SHP77 (cell line): ENCODE results near the gene FGFRL1.

Source experiments
- DNase-seq, 2 experiments: peaks; one replicate each; lab custom pipeline; 2025; lab: John Stamatoyannopoulos, UW

The FGFRL1 gene

GRCh38 chr4:1006856-1007255, 4.6 kb upstream of the FGFRL1 start:
- DNase-seq, result no peak

GRCh38 chr4:1008840-1009541, 2.4 kb upstream of the FGFRL1 start:
- no peak for DNase-seq

GRCh38 chr4:1009542-1010394, 1.7 kb upstream of the FGFRL1 start:
- no peak for DNase-seq

- DNase-seq, result no peak
These were observed 918 bp upstream of the FGFRL1 start for GRCh38 chr4:1010395-1011021.

GRCh38 chr4:1011666-1012033, 224 bp downstream of the FGFRL1 start:
- no peak for DNase-seq

- no peak for DNase-seq
These were observed 761 bp downstream of the FGFRL1 start for GRCh38 chr4:1012034-1012739.

- DNase-seq, result no peak
These were observed 2.0 kb downstream of the FGFRL1 start for GRCh38 chr4:1013225-1014073.

- no peak for DNase-seq
These were observed 3.1 kb downstream of the FGFRL1 start for GRCh38 chr4:1014291-1015167.

GRCh38 chr4:1015179-1015578, 3.8 kb downstream of the FGFRL1 start:
- DNase-seq, result no peak

GRCh38 chr4:1015746-1016145, 4.3 kb downstream of the FGFRL1 start:
- no peak for DNase-seq

- no peak for DNase-seq
These were observed 5.8 kb downstream of the FGFRL1 start for GRCh38 chr4:1017211-1017610.

- no peak for DNase-seq
These were observed 6.3 kb downstream of the FGFRL1 start for GRCh38 chr4:1017706-1018105.

- no peak for DNase-seq
These were observed 7.0 kb downstream of the FGFRL1 start for GRCh38 chr4:1018147-1019020.

GRCh38 chr4:1019320-1019719, 7.9 kb downstream of the FGFRL1 start:
- no peak for DNase-seq

GRCh38 chr4:1019729-1020470, 8.5 kb downstream of the FGFRL1 start:
- no peak for DNase-seq

GRCh38 chr4:1021386-1022050, 10.1 kb downstream of the FGFRL1 start:
- DNase-seq, result no peak

GRCh38 chr4:1022051-1022738, 10.8 kb downstream of the FGFRL1 start:
- no peak for DNase-seq

GRCh38 chr4:1022739-1023066, 11.3 kb downstream of the FGFRL1 start:
- DNase-seq, result no peak
